ENCODE results near the gene EID2B.

- TF ChIP-seq, protein P1, sequence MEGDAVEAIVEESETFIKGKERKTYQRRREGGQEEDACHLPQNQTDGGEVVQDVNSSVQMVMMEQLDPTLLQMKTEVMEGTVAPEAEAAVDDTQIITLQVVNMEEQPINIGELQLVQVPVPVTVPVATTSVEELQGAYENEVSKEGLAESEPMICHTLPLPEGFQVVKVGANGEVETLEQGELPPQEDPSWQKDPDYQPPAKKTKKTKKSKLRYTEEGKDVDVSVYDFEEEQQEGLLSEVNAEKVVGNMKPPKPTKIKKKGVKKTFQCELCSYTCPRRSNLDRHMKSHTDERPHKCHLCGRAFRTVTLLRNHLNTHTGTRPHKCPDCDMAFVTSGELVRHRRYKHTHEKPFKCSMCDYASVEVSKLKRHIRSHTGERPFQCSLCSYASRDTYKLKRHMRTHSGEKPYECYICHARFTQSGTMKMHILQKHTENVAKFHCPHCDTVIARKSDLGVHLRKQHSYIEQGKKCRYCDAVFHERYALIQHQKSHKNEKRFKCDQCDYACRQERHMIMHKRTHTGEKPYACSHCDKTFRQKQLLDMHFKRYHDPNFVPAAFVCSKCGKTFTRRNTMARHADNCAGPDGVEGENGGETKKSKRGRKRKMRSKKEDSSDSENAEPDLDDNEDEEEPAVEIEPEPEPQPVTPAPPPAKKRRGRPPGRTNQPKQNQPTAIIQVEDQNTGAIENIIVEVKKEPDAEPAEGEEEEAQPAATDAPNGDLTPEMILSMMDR (IDR thresholded peaks at IDR 0.05): no peak
- no peak for TF ChIP-seq EP300 (IDR thresholded peaks at IDR 0.05)
These were observed 40.4 kb downstream of the EID2B start for GRCh38 chr19:39492225-39492624.
